H1 (cell line): Measurements from ENCODE around the gene CCT5. TPM values are rescaled to one million over a fixed set of nuclear protein-coding genes. Genes with fewer than 3 reads are reported as not detected.

Source experiments
- CTCF ChIA-PET: fragments of 300-600 bp; sonication (Branson Sonifier 250); formaldehyde crosslinking; loops from one replicate; lab custom pipeline; 2021; ENCODE audit not compliant: partially characterized antibody; lab: Charles Lee
- POLR2A ChIA-PET: fragments of 300-600 bp; sonication (Branson Sonifier 250); formaldehyde crosslinking; loops from one replicate; lab custom pipeline; 2021; ENCODE audit warnings: inconsistent platforms; ENCODE audit not compliant: partially characterized antibody; lab: Charles Lee
- DNase-seq, 2 experiments: peaks; one replicate each; pipeline versions ENCODE4 v3.0.0 to v3.0.0-alpha.2; 2010 to 2022; ENCODE audit warnings: low spot score in 2 of 2, low read depth in 1 of 2, mixed read lengths in 1 of 2
- FAIRE-seq: peaks from 2 replicates; lab custom pipeline; 2011; peaks lifted over from hg19 to GRCh38; lab: Jason Lieb, UNC
- H2AFZ ChIP-seq: 2 replicates; pipeline ENCODE4 v1.8.1; 2012; ENCODE audit warnings: low read length, inconsistent platforms
- H2AK5ac ChIP-seq: 2 replicates; pipeline ENCODE4 v1.6.1; 2013; ENCODE audit warnings: low read depth, low read length
- H2BK120ac ChIP-seq: replicated peaks from 2 replicates; pipeline ENCODE3; 2013; ENCODE audit warnings: low read depth, low read length, inconsistent platforms
- H2BK12ac ChIP-seq: 2 replicates; pipeline ENCODE4 v1.6.1; 2013; ENCODE audit warnings: low read depth, low read length
- H2BK15ac ChIP-seq: 2 replicates; pipeline ENCODE4 v1.6.1; 2013; ENCODE audit warnings: low read length
- H2BK20ac ChIP-seq: 2 replicates; pipeline ENCODE4 v1.6.1; 2013; ENCODE audit warnings: low read length
- H2BK5ac ChIP-seq: 2 replicates; pipeline ENCODE4 v1.6.1; 2013; ENCODE audit warnings: low read depth, low read length
- H3K14ac ChIP-seq: 2 replicates; pipeline ENCODE4 v1.6.1; 2013; ENCODE audit warnings: inconsistent platforms; ENCODE audit not compliant: insufficient read length
- H3K18ac ChIP-seq: 2 replicates; pipeline ENCODE4 v1.6.1; 2013; ENCODE audit warnings: low read length; ENCODE audit errors: extremely low read depth
- H3K23ac ChIP-seq: 2 replicates; pipeline ENCODE4 v1.6.1; 2013; ENCODE audit warnings: inconsistent platforms; ENCODE audit not compliant: insufficient read length
- H3K23me2 ChIP-seq: 2 replicates; pipeline ENCODE4 v1.6.1; 2013; ENCODE audit warnings: low read depth, low read length
- H3K27ac ChIP-seq: 2 replicates; pipeline ENCODE4 v1.6.1; 2011; ENCODE audit warnings: low read depth, low read length, inconsistent platforms
- H3K27me3 ChIP-seq, 4 experiments: replicated peaks in 1 of 4; 1 replicate in 1 of 4; 2 replicates in 3 of 4; pipeline versions ENCODE4 v1.6.1 to v1.8.1; 2011 to 2013; ENCODE audit warnings: low read length in 3 of 4, mild to moderate bottlenecking in 3 of 4, inconsistent platforms in 2 of 4, mixed read lengths in 2 of 4, moderate library complexity in 1 of 4; ENCODE audit not compliant: control insufficient read depth in 3 of 4, insufficient read depth in 3 of 4; ENCODE audit errors: extremely low read depth in 1 of 4
- H3K36me3 ChIP-seq, 4 experiments: 2 replicates each; pipeline versions ENCODE4 v1.6.1 to v1.8.1; 2011 to 2013; ENCODE audit warnings: mild to moderate bottlenecking in 4 of 4, low read length in 3 of 4, moderate library complexity in 2 of 4, control low read depth in 1 of 4, inconsistent platforms in 1 of 4; ENCODE audit not compliant: insufficient read depth in 4 of 4, control insufficient read depth in 2 of 4
- H3K4ac ChIP-seq: replicated peaks from 2 replicates; pipeline ENCODE3; 2013; ENCODE audit warnings: low read length, low read depth, mixed read lengths, inconsistent platforms; ENCODE audit not compliant: insufficient read length
- H3K4me1 ChIP-seq, 4 experiments: replicated peaks in 1 of 4; 1 replicate in 1 of 4; 2 replicates in 3 of 4; pipeline versions ENCODE4 v1.6.1 to v1.8.1; 2011 to 2013; ENCODE audit warnings: low read length in 3 of 4, inconsistent platforms in 2 of 4, mixed read lengths in 1 of 4; ENCODE audit not compliant: insufficient read depth in 4 of 4, control insufficient read depth in 3 of 4
- H3K4me2 ChIP-seq, 2 experiments: 2 replicates each; pipeline versions ENCODE4 v1.6.1 to v1.8.1; 2011 to 2013; ENCODE audit warnings: low read depth in 2 of 2, low read length in 2 of 2, control low read depth in 1 of 2, inconsistent platforms in 1 of 2, mild to moderate bottlenecking in 1 of 2; ENCODE audit not compliant: insufficient read depth in 1 of 2
- H3K4me3 ChIP-seq, 4 experiments: fragments of 200-600, 300-600 bp in 1 of 4; sonication (generic), shearing (Covaris generic), sonication (Bioruptor Twin) in 1 of 4; 2 replicates each; pipeline versions ENCODE4 v1.5.1 to v1.8.1; 2011 to 2016; ENCODE audit warnings: low read length in 4 of 4, low read depth in 3 of 4, control low read depth in 2 of 4, inconsistent platforms in 2 of 4, mild to moderate bottlenecking in 2 of 4, mixed read lengths in 1 of 4, moderate library complexity in 1 of 4; ENCODE audit not compliant: insufficient read depth in 2 of 4; ENCODE audit errors: extremely low read depth in 1 of 4
- H3K56ac ChIP-seq: replicated peaks from 2 replicates; pipeline ENCODE3; 2013; ENCODE audit warnings: low read depth, mild to moderate bottlenecking, mixed read lengths, low read length, inconsistent platforms; ENCODE audit not compliant: insufficient read length
- H3K79me1 ChIP-seq: 2 replicates; pipeline ENCODE4 v1.6.1; 2013; ENCODE audit warnings: low read depth, low read length, control low read depth
- H3K79me2 ChIP-seq, 2 experiments: 2 replicates each; pipeline versions ENCODE4 v1.6.1 to v1.8.1; 2012 to 2013; ENCODE audit warnings: low read length in 2 of 2, mild to moderate bottlenecking in 2 of 2, inconsistent platforms in 1 of 2; ENCODE audit not compliant: insufficient read depth in 2 of 2, control insufficient read depth in 1 of 2
- H3K9ac ChIP-seq, 4 experiments: replicated peaks in 1 of 4; 1 replicate in 1 of 4; 2 replicates in 3 of 4; pipeline versions ENCODE4 v1.6.1 to v1.8.1; 2011 to 2013; ENCODE audit warnings: low read depth in 3 of 4, low read length in 3 of 4, control low read depth in 2 of 4, mild to moderate bottlenecking in 2 of 4, moderate library complexity in 2 of 4, inconsistent platforms in 1 of 4; ENCODE audit errors: extremely low read depth in 1 of 4
- H3K9me3 ChIP-seq, 2 experiments: 2 replicates each; pipeline versions ENCODE4 v1.6.1 to v1.8.1; 2012 to 2013; ENCODE audit warnings: mild to moderate bottlenecking in 2 of 2, moderate library complexity in 2 of 2, control low read depth in 1 of 2, inconsistent platforms in 1 of 2, low read depth in 1 of 2, low read length in 1 of 2, mixed read lengths in 1 of 2; ENCODE audit not compliant: insufficient read depth in 2 of 2
- H4K20me1 ChIP-seq, 2 experiments: replicated peaks in 1 of 2; 2 replicates each; pipeline versions ENCODE3 to v1.8.1; 2011 to 2013; ENCODE audit warnings: inconsistent platforms in 2 of 2, low read length in 2 of 2, mild to moderate bottlenecking in 1 of 2; ENCODE audit not compliant: insufficient read depth in 2 of 2, control insufficient read depth in 1 of 2
- H4K5ac ChIP-seq: 2 replicates; pipeline ENCODE4 v1.6.1; 2013; ENCODE audit warnings: low read length, low read depth, mixed read lengths, inconsistent platforms; ENCODE audit not compliant: insufficient read length
- H4K8ac ChIP-seq: 2 replicates; pipeline ENCODE4 v1.8.0; 2013; ENCODE audit warnings: mild to moderate bottlenecking, moderate library complexity, low read length, inconsistent platforms; ENCODE audit not compliant: insufficient read depth; ENCODE audit errors: extremely low read depth
- H4K91ac ChIP-seq: replicated peaks from 2 replicates; pipeline ENCODE3; 2013; ENCODE audit warnings: low read length, mixed read lengths, inconsistent platforms; ENCODE audit not compliant: insufficient read length
- ATF3 ChIP-seq: IDR thresholded peaks from 2 replicates; pipeline ENCODE4 v1.6.1; 2011; ENCODE audit warnings: low read depth, mild to moderate bottlenecking, low read length; ENCODE audit not compliant: insufficient read depth
- BACH1 ChIP-seq: IDR thresholded peaks from 2 replicates; pipeline ENCODE4 v1.6.1; 2012; ENCODE audit warnings: low read length, improper control_type of control experiment
- JUN ChIP-seq: IDR thresholded peaks from 2 replicates; pipeline ENCODE4 v1.6.1; 2011; ENCODE audit warnings: low read depth, mild to moderate bottlenecking, improper control_type of control experiment, low read length
- JUND ChIP-seq: IDR thresholded peaks from 2 replicates; pipeline ENCODE4 v1.6.1; 2011; ENCODE audit warnings: mild to moderate bottlenecking, improper control_type of control experiment, low read length
- KDM1A ChIP-seq: fragments of 200-600, 300-600 bp; sonication (generic); IDR thresholded peaks from 2 replicates; pipeline ENCODE4 v1.7.1; 2016; ENCODE audit warnings: mild to moderate bottlenecking, low read length, borderline replicate concordance
- KDM5A ChIP-seq: fragments of 200-600 bp; IDR thresholded peaks from 2 replicates; pipeline ENCODE4 v1.7.1; 2012; ENCODE audit warnings: mild to moderate bottlenecking, low read length, inconsistent platforms, mixed read lengths
- NANOG ChIP-seq: IDR thresholded peaks from 2 replicates; pipeline ENCODE4 v1.6.1; 2011; ENCODE audit warnings: low read length, low read depth, mild to moderate bottlenecking, inconsistent platforms; ENCODE audit not compliant: insufficient read depth, poor library complexity, severe bottlenecking
- NRF1 ChIP-seq: IDR thresholded peaks from 2 replicates; pipeline ENCODE4 v1.6.1; 2011; ENCODE audit warnings: mild to moderate bottlenecking, low read depth, low read length, improper control_type of control experiment
- PHF8 ChIP-seq: fragments of 200-600 bp; sonication (generic); conservative IDR thresholded peaks from 2 replicates; pipeline ENCODE4 v1.7.1; 2012; ENCODE audit warnings: low read depth, mild to moderate bottlenecking, inconsistent platforms, low read length, moderate library complexity
- POLR2AphosphoS5 ChIP-seq: IDR thresholded peaks from 2 replicates; pipeline ENCODE4 v1.6.1; 2011; ENCODE audit warnings: low read depth, low read length
- RBBP5 ChIP-seq: IDR thresholded peaks from 2 replicates; pipeline ENCODE4 v1.7.1; 2012; ENCODE audit warnings: low read depth, mild to moderate bottlenecking, inconsistent platforms, low read length, moderate library complexity, borderline replicate concordance
- SIX5 ChIP-seq: IDR thresholded peaks from 2 replicates; pipeline ENCODE4 v1.6.1; 2011; ENCODE audit warnings: mild to moderate bottlenecking, low read depth, low read length
- SP2 ChIP-seq: IDR thresholded peaks from 2 replicates; pipeline ENCODE4 v1.6.1; 2012; ENCODE audit warnings: mild to moderate bottlenecking, low read length, inconsistent platforms
- TAF1 ChIP-seq: IDR thresholded peaks from 2 replicates; pipeline ENCODE4 v1.6.1; 2011; ENCODE audit warnings: mild to moderate bottlenecking, low read depth, low read length
- TCF12 ChIP-seq: IDR thresholded peaks from 2 replicates; pipeline ENCODE4 v1.6.1; 2011; ENCODE audit warnings: low read depth, mild to moderate bottlenecking, low read length
- WGBS, 2 experiments: shearing (Covaris generic) in 1 of 2; methylation state at CpG; one replicate each; pipeline versions ENCODE4 v1.1.6 to v1.1.7; 2013 to 2015; ENCODE audit warnings: low lambda C conversion rate in 2 of 2, mixed read lengths in 2 of 2, inconsistent platforms in 1 of 2, low coverage in 1 of 2, missing lambda C conversion rate in 1 of 2; ENCODE audit not compliant: insufficient replicate concordance in 2 of 2, insufficient coverage in 1 of 2, insufficient read length in 1 of 2; ENCODE audit errors: extremely low coverage in 1 of 2, missing lambda C conversion rate in 1 of 2; 5-methylcytosine and 5-hydroxymethylcytosine counted together
- polyA plus RNA-seq, 7 experiments: library from polyadenylated mRNA; depleted of rRNA in 3 of 7; stranded (reverse) in 5 of 7; unstranded in 2 of 7; fragments of >200 nt in 5 of 7; fragments of 200-250 nt in 2 of 7; gene quantifications; 1 replicate in 5 of 7; 2 replicates in 1 of 7; 4 replicates in 1 of 7; pipeline versions ENCODE4 v1.2.1 to v1.2.3, GENCODE V29; 2011 to 2013; ENCODE audit warnings: missing spikeins in 2 of 7, mixed read lengths in 2 of 7
- total RNA-seq: library from RNA; stranded (reverse); fragmentation: NEBNext Ultra II Directional; extraction: Animal tissue kit (Norgen Biotek cat#: 25700); gene quantifications from 2 replicates; pipeline ENCODE4 v1.2.1, GENCODE V29; 2021

Gene CCT5
- total and polyA plus RNA-seq, 2 of the 8 experiments (the other 6 are each of a cell fraction or from before 2014, with no cell fraction given): 425 to 549 TPM

- 47% methylated on average over 8 of the region's 8 CpGs; no CpG with 5 or more reads in 1 of the 2 experiments for WGBS, 2 experiments
- POLR2A ChIA-PET: interaction anchor here (1.2 to 1.4 kb wide), 3 partner anchors 12 to 56 kb away, joined by 3 to 5 read pairs (median 3); partner anchors contain the start of gene MARCHF6
- CTCF ChIA-PET: interaction anchor here (0.6 to 1.7 kb wide), 4 partner anchors 11 to 117 kb away, joined by 3 to 5 read pairs (median 4); no protein-coding TSS in a partner anchor
- TF ChIP-seq SIX5: no peak
- no peak for TF ChIP-seq PHF8
- no peak for TF ChIP-seq JUND
- TF ChIP-seq NANOG: no peak
- no peak for TF ChIP-seq KDM5A
- no peak for TF ChIP-seq RBBP5
- no peak for TF ChIP-seq BACH1
- TF ChIP-seq NRF1: no peak
- TF ChIP-seq ATF3: no peak
- no peak for TF ChIP-seq JUN
- TF ChIP-seq TAF1: no peak
- TF ChIP-seq TCF12: no peak
- no peak for TF ChIP-seq SP2
- TF ChIP-seq KDM1A: no peak
- TF ChIP-seq POLR2AphosphoS5: no peak
Measured at GRCh38 chr5:10306806-10307205, 56.7 kb downstream of the CCT5 start.

More at GRCh38 chr5:10306806-10307205, 56.7 kb downstream of the CCT5 start:
- no peaks in the 10 kb centered on the region for H3K9me3 ChIP-seq
- H3K4ac ChIP-seq: no peak overlapping the region
- no peak overlapping the region for H3K14ac ChIP-seq
- no peak overlapping the region for H4K91ac ChIP-seq
- no peaks in the 10 kb centered on the region for H3K79me2 ChIP-seq
- no peak overlapping the region for H2BK15ac ChIP-seq
- H3K27me3 ChIP-seq: peaks cover 0 to 2% (median 0%) of the 10 kb centered on the region in 4 experiments; a peak in 1 of 7 replicates
- H4K5ac ChIP-seq: no peak overlapping the region
- peaks cover 0 to 6% (median 4%) of the 10 kb centered on the region in 4 experiments; a peak in 5 of 7 replicates for H3K4me1 ChIP-seq
- no peak overlapping the region for H2BK12ac ChIP-seq
- no peak overlapping the region for H3K23ac ChIP-seq
- H4K8ac ChIP-seq: no peak overlapping the region
- peak overlapping the region; percentile 95 for H3K4me2 ChIP-seq
- H2AK5ac ChIP-seq: no peak overlapping the region
- H4K20me1 ChIP-seq: peaks cover 0 to 6% of the 10 kb centered on the region in 2 experiments
- no peak overlapping the region for H2BK5ac ChIP-seq
- no peak overlapping the region for H2BK120ac ChIP-seq
- H3K9ac ChIP-seq: no peak overlapping the region; a peak in 1 of 7 replicates
- no peak overlapping the region for H2AFZ ChIP-seq
- H3K4me3 ChIP-seq: peak overlapping the region; percentile 80 to 97 (median 88)
- H3K27ac ChIP-seq: no peak overlapping the region
- peaks cover 6% of the 10 kb centered on the region for H3K23me2 ChIP-seq
- H2BK20ac ChIP-seq: no peak overlapping the region
- no peak overlapping the region for H3K18ac ChIP-seq
- DNase-seq (no peak), FAIRE-seq (no peak)
- no peaks in the 10 kb centered on the region for H3K79me1 ChIP-seq
- no peaks in the 10 kb centered on the region for H3K36me3 ChIP-seq
- no peak overlapping the region for H3K56ac ChIP-seq
